K562 (cell line): ENCODE measurements around the gene USP37. TPM values are rescaled to one million over a fixed set of nuclear protein-coding genes. Genes with fewer than 3 reads are reported as not detected.
A peak's percentile ranks its signal among the peaks of the same experiment; 100 is the strongest.

Experiments
- ATAC-seq: fragments of 200-7000 bp; cut with Tn5 transposase; 3 replicates; pipeline ENCODE4 v1.9.1; 2020; ENCODE audit warnings: moderate library complexity
- BruUV-seq: library from RNA; stranded (reverse); fragments of 400-500 nt; replicated peaks from 2 replicates; lab custom pipeline; 2021; lab: Mats Ljungman, UMichigan
- CTCF ChIA-PET: fragments of 300-600 bp; formaldehyde crosslinking; extraction: SDS; loops from one replicate; lab custom pipeline; 2021; ENCODE audit warnings: low intra/inter-chr PET ratio; lab: Yijun Ruan, JAX
- POLR2A ChIA-PET: fragments of 300-600, 350-650 bp; sonication (Branson Sonifier 250); formaldehyde crosslinking; extraction: SDS; loops from one replicate; lab custom pipeline; 2021; ENCODE audit warnings: antibody characterized with exemption, inconsistent platforms; lab: Yijun Ruan, JAX
- DNase-seq, 4 experiments: peaks; one replicate each; pipeline versions ENCODE4 v3.0.0 to v3.0.0-alpha.2; 2011 to 2018; ENCODE audit warnings: low spot score in 3 of 4, mixed read lengths in 3 of 4; ENCODE audit errors: extremely low read depth in 1 of 4
- FAIRE-seq: peaks from 2 replicates; lab custom pipeline; 2011; peaks lifted over from hg19 to GRCh38; lab: Jason Lieb, UNC
- H2AFZ ChIP-seq: 2 replicates; pipeline ENCODE4 v1.6.0; 2011; ENCODE audit warnings: low read depth, low read length, control low read depth, inconsistent platforms
- H3K27ac ChIP-seq: fragments of 200-600 bp; 3 replicates; pipeline ENCODE4 v1.8.0; 2011; ENCODE audit warnings: low read depth, mild to moderate bottlenecking, control low read depth, inconsistent platforms, low read length, moderate library complexity, mixed read lengths; ENCODE audit errors: extremely low read depth
- H3K27me3 ChIP-seq, 2 experiments: fragments of 300-600 bp in 1 of 2; 2 replicates in 1 of 2; 3 replicates in 1 of 2; pipeline versions ENCODE4 v1.6.0 to v1.8.0; 2011; ENCODE audit warnings: inconsistent platforms in 2 of 2, low read length in 2 of 2, mild to moderate bottlenecking in 1 of 2, mixed read lengths in 1 of 2, moderate library complexity in 1 of 2; ENCODE audit not compliant: control insufficient read depth in 2 of 2, insufficient read depth in 2 of 2
- H3K36me3 ChIP-seq: fragments of 300-600 bp; 3 replicates; pipeline ENCODE4 v1.8.0; 2011; ENCODE audit warnings: mild to moderate bottlenecking, low read length, inconsistent platforms; ENCODE audit not compliant: control insufficient read depth, insufficient read depth
- H3K4me1 ChIP-seq, 2 experiments: fragments of 200-600 bp in 1 of 2; replicated peaks in 1 of 2; 2 replicates in 1 of 2; 3 replicates in 1 of 2; pipeline versions ENCODE4 v1.5.1 to v1.8.0; 2011; ENCODE audit warnings: inconsistent platforms in 2 of 2, low read length in 2 of 2, mild to moderate bottlenecking in 1 of 2, mixed read lengths in 1 of 2, moderate library complexity in 1 of 2; ENCODE audit not compliant: control insufficient read depth in 2 of 2, insufficient read depth in 2 of 2
- H3K4me2 ChIP-seq: 2 replicates; pipeline ENCODE4 v1.6.1; 2011; ENCODE audit warnings: low read length, control low read depth, inconsistent platforms, mixed read lengths; ENCODE audit not compliant: insufficient read depth
- H3K4me3 ChIP-seq: fragments of 200-600 bp; sonication (generic), shearing (Covaris generic); 2 replicates; pipeline ENCODE4 v1.5.1; 2016; ENCODE audit warnings: control low read depth, inconsistent platforms
- H3K79me2 ChIP-seq: fragments of 200-600 bp; 3 replicates; pipeline ENCODE4 v1.8.0; 2011; ENCODE audit warnings: low read length, inconsistent platforms; ENCODE audit not compliant: control insufficient read depth, insufficient read depth
- H3K9ac ChIP-seq, 2 experiments: 2 replicates each; pipeline versions ENCODE4 v1.6.0 to v1.6.1; 2011; ENCODE audit warnings: low read depth in 2 of 2, low read length in 2 of 2, control low read depth in 1 of 2, inconsistent platforms in 1 of 2, mild to moderate bottlenecking in 1 of 2, mixed read lengths in 1 of 2; ENCODE audit not compliant: insufficient read depth in 1 of 2
- H3K9me1 ChIP-seq: one replicate; pipeline ENCODE4 v1.6.0; 2011; ENCODE audit warnings: inconsistent platforms, mild to moderate bottlenecking, low read length, moderate library complexity; ENCODE audit not compliant: control insufficient read depth, insufficient read depth
- H3K9me3 ChIP-seq: replicated peaks from 2 replicates; pipeline ENCODE4 v1.5.1; 2011; ENCODE audit warnings: low read depth, low read length, inconsistent platforms; ENCODE audit not compliant: control insufficient read depth, insufficient read depth
- H4K20me1 ChIP-seq: replicated peaks from 2 replicates; pipeline ENCODE4 v1.6.1; 2011; ENCODE audit warnings: low read length, inconsistent platforms, mixed read lengths; ENCODE audit not compliant: control insufficient read depth, insufficient read depth
- BCOR ChIP-seq: fragments of 450-650 bp; IDR thresholded peaks from 2 replicates; pipeline ENCODE4 v1.6.1; 2016
- BDP1 ChIP-seq: IDR thresholded peaks from 3 replicates; pipeline ENCODE4 v1.6.1; 2011; ENCODE audit not compliant: insufficient read length, insufficient read depth
- CBX1 ChIP-seq: sonication (generic); IDR thresholded peaks from 2 replicates; pipeline ENCODE4 v1.6.1; 2016; ENCODE audit warnings: antibody characterized with exemption, low read depth, mild to moderate bottlenecking
- HDAC6 ChIP-seq: IDR thresholded peaks from 2 replicates; pipeline ENCODE4 v1.6.1; 2012; ENCODE audit warnings: low read depth, mild to moderate bottlenecking, control low read depth, inconsistent platforms, low read length, moderate library complexity
- HDAC8 ChIP-seq: fragments of 450-650 bp; IDR thresholded peaks from 2 replicates; pipeline ENCODE4 v1.6.1; 2016; ENCODE audit warnings: mild to moderate bottlenecking, missing genetic modification characterization, moderate library complexity, missing compliant biosample characterization
- JUND ChIP-seq, 2 experiments: IDR thresholded peaks; 2 replicates in 1 of 2; 3 replicates in 1 of 2; pipeline ENCODE4 v1.6.1; 2011; ENCODE audit warnings: borderline replicate concordance in 2 of 2, low read depth in 2 of 2, low read length in 2 of 2, improper control_type of control experiment in 1 of 2, missing biosample characterization in 1 of 2, missing genetic modification characterization in 1 of 2, missing genetic modification reagents in 1 of 2
- NRF1 ChIP-seq, 2 experiments: fragments of 450-650 bp; IDR thresholded peaks in 1 of 2; conservative IDR thresholded peaks in 1 of 2; 2 replicates each; pipeline ENCODE4 v1.6.1; 2014; ENCODE audit warnings: mild to moderate bottlenecking in 2 of 2
- POLR2AphosphoS5 ChIP-seq: IDR thresholded peaks from 2 replicates; pipeline ENCODE4 v1.6.1; 2011; ENCODE audit warnings: mild to moderate bottlenecking, low read depth, low read length, moderate library complexity; ENCODE audit not compliant: control insufficient read depth, insufficient read depth
- POLR2G ChIP-seq: fragments of 200-400 bp; formaldehyde crosslinking; IDR thresholded peaks from 2 replicates; pipeline ENCODE4 v1.6.1; 2017; ENCODE audit warnings: low read depth, mild to moderate bottlenecking, antibody characterized with exemption, low read length, moderate library complexity
- RBM25 ChIP-seq: fragments of 200-400 bp; formaldehyde crosslinking; IDR thresholded peaks from 2 replicates; pipeline ENCODE4 v1.6.1; 2018; ENCODE audit warnings: low read length, low read depth, moderate library complexity; ENCODE audit not compliant: severe bottlenecking
- RBM39 ChIP-seq: fragments of 200-400 bp; formaldehyde crosslinking; optimal IDR thresholded peaks from 2 replicates; pipeline ENCODE3; 2018; ENCODE audit warnings: low read depth, low read length
- U2AF1 ChIP-seq: fragments of 200-400 bp; formaldehyde crosslinking; optimal IDR thresholded peaks from 2 replicates; pipeline ENCODE3; 2017; ENCODE audit warnings: mild to moderate bottlenecking, low read depth, low read length, moderate library complexity
- ZMIZ1 ChIP-seq, 2 experiments: fragments of 150-350 bp in 1 of 2; IDR thresholded peaks; 2 replicates each; pipeline ENCODE4 v1.6.1; 2012 to 2016; ENCODE audit warnings: low read depth in 2 of 2, low read length in 2 of 2, mild to moderate bottlenecking in 1 of 2, moderate library complexity in 1 of 2
- WGBS: fragments of 100-300 bp; shearing (Covaris generic); methylation state at CpG from one replicate; pipeline ENCODE4 v1.1.6; 2016; ENCODE audit warnings: low coverage, mixed read lengths; ENCODE audit not compliant: insufficient coverage; ENCODE audit errors: missing lambda C conversion rate; 5-methylcytosine and 5-hydroxymethylcytosine counted together
- in situ Hi-C: fragments of 300-500 bp; cut with MboI; formaldehyde crosslinking; loops from 4 replicates; pipeline ENCODE4 v1.15.0; 2018; ENCODE audit warnings: inconsistent platforms, mixed read lengths
- intact Hi-C: fragments of 100-400 bp; cut with micrococcal nuclease; formaldehyde crosslinking; loops from 2 replicates; pipeline ENCODE4 v1.14.2; 2022
- polyA plus RNA-seq, 8 experiments: library from polyadenylated mRNA; depleted of rRNA in 4 of 8; stranded (reverse) in 5 of 8; unstranded in 3 of 8; fragments of >200 nt; fragmentation: Nextera tagmentation in 2 of 8; fragmentation: Illumina TruSeq in 1 of 8; extraction: Ambion mirVana in 2 of 8; extraction: Trizol in 1 of 8; gene quantifications; 2 replicates each; pipeline versions ENCODE4 v1.2.1 to v1.2.3, GENCODE V29; 2011 to 2014; ENCODE audit warnings: inconsistent platforms in 1 of 8, missing spikeins in 1 of 8
- total RNA-seq, 7 experiments: library from RNA; depleted of rRNA in 6 of 7; stranded (reverse); fragments of >200 nt in 6 of 7; fragmentation: Illumina TruSeq in 2 of 7; extraction: Trizol in 2 of 7; gene quantifications; 2 replicates each; pipeline versions ENCODE4 v1.2.1 to v1.2.3, GENCODE V29; 2011 to 2021; ENCODE audit warnings: low replicate concordance in 1 of 7

The USP37 gene
- total and polyA plus RNA-seq, 9 of the 15 experiments (the other 6 are each of a cell fraction or from before 2014, with no cell fraction given), result 2.0 to 14.2 (median 8.5) TPM

GRCh38 chr2:218578272-218578877 is 10.2 kb upstream of the USP37 start:
- Histone ChIP-seq H3K4me2 (no peak overlapping the region), H3K4me1 (no peaks in the 10 kb centered on the region; a peak in 1 of 5 replicates), H3K4me3 (no peak overlapping the region), H2AFZ (no peak overlapping the region), H3K9me1 (peaks cover 3% of the 10 kb centered on the region), H3K36me3 (peaks cover 56% of the 10 kb centered on the region), H3K9me3 (no peaks in the 10 kb centered on the region), H3K27me3 (no peaks in the 10 kb centered on the region), H3K79me2 (peaks cover 68% of the 10 kb centered on the region), H3K27ac (no peak overlapping the region), H3K9ac (no peak overlapping the region), H4K20me1 (no peaks in the 10 kb centered on the region)
- DNase-seq, result no peak
- ChIA-PET CTCF (no interaction called here), POLR2A (interaction anchor here (0.9 to 2.5 kb wide), 2 partner anchors 9 to 12 kb away, joined by 3 to 11 read pairs; no protein-coding TSS in a partner anchor)
- in situ Hi-C loops (no loop called here), intact Hi-C loops (no loop called here)
- WGBS, result 91% methylated on average over 3 of the region's 3 CpGs
- no TSS peak for BruUV-seq
- FAIRE-seq, result no peak
- TF ChIP-seq POLR2G, result no peak
- peak; percentile 34; the same call in 1 of the 2 replicates for TF ChIP-seq BCOR
- TF ChIP-seq JUND (IDR thresholded peaks at IDR 0.05; ENCODE audit: borderline replicate concordance, low read depth, low read length), result no peak
- no peak for TF ChIP-seq JUND (tag; IDR thresholded peaks at IDR 0.05; ENCODE audit: borderline replicate concordance, low read depth, low read length)
- no peak for TF ChIP-seq HDAC6
- TF ChIP-seq NRF1 (conservative IDR thresholded peaks at IDR 0.05 in 1 of 2, IDR thresholded peaks at IDR 0.05 in 1 of 2), result no peak
- TF ChIP-seq RBM25, result peak; percentile 64
- no peak for TF ChIP-seq BDP1
- TF ChIP-seq RBM39, result no peak
- no peak for TF ChIP-seq U2AF1
- no peak for TF ChIP-seq CBX1
- no peak for TF ChIP-seq POLR2AphosphoS5
- no peak for TF ChIP-seq ZMIZ1 (IDR thresholded peaks at IDR 0.05; ENCODE audit: low read depth in 2 of 2, low read length in 2 of 2)
- TF ChIP-seq HDAC8 (tag), result no peak
- no peak for ATAC-seq
